ENCODE results near the gene FOXN1. TPM values are rescaled to one million over a fixed set of nuclear protein-coding genes. Genes with fewer than 3 reads are reported as not detected.

Gene FOXN1
- total RNA-seq, 3 donors from 2014 or later = 0.29 TPM; not detected in 2

GRCh38 chr17:28501421-28502284 is 4.5 kb upstream of the FOXN1 start:
- Histone ChIP-seq H3K9me3 (no peaks in the 10 kb centered on the region), H3K4me3 (no peak overlapping the region), H3K27me3 (peaks cover 0 to 5% of the 10 kb centered on the region in 2 donors), H3K4me1 (peaks cover 5 to 7% of the 10 kb centered on the region in 2 donors), H3K36me3 (no peaks in the 10 kb centered on the region), H3K27ac (no peak overlapping the region)
- DNase-seq (ENCODE audit: low spot score in 2 of 2) = no peak
- intact Hi-C loops (cut with DNase I; ENCODE audit: low total_unique reads) = no loop called here
- TF ChIP-seq CTCF (IDR thresholded peaks at IDR 0.05) (no peak), POLR2A (IDR thresholded peaks at IDR 0.05) (no peak), POLR2AphosphoS5 (IDR thresholded peaks at IDR 0.05) (no peak)

- no peak overlapping the region for H3K4me3 ChIP-seq
- no peaks in the 10 kb centered on the region for H3K36me3 ChIP-seq
- H3K4me1 ChIP-seq = no peaks in the 10 kb centered on the region
- H3K9me3 ChIP-seq = no peaks in the 10 kb centered on the region
- no peak overlapping the region for H3K27ac ChIP-seq
- DNase-seq (ENCODE audit: low spot score in 2 of 2) = no peak
- H3K27me3 ChIP-seq = peaks cover 0 to 12% of the 10 kb centered on the region in 2 donors
- intact Hi-C loops (cut with DNase I; ENCODE audit: low total_unique reads) = no loop called here
- TF ChIP-seq POLR2A (IDR thresholded peaks at IDR 0.05) = no peak
- no peak for TF ChIP-seq POLR2AphosphoS5 (IDR thresholded peaks at IDR 0.05)
- TF ChIP-seq CTCF (IDR thresholded peaks at IDR 0.05) = no peak
These were observed 2.7 kb upstream of the FOXN1 start for GRCh38 chr17:28503420-28503819.

- H3K27ac ChIP-seq = no peak overlapping the region
- TF ChIP-seq CTCF (IDR thresholded peaks at IDR 0.05) (no peak), POLR2AphosphoS5 (IDR thresholded peaks at IDR 0.05) (no peak)
- DNase-seq (ENCODE audit: low spot score in 2 of 2) = no peak
- H3K36me3 ChIP-seq = no peaks in the 10 kb centered on the region
- H3K27me3 ChIP-seq = peaks cover 0 to 19% of the 10 kb centered on the region in 2 donors
- H3K4me1 ChIP-seq = no peaks in the 10 kb centered on the region
- H3K4me3 ChIP-seq = no peak overlapping the region
- intact Hi-C loops (cut with DNase I; ENCODE audit: low total_unique reads) = no loop called here
- H3K9me3 ChIP-seq = no peaks in the 10 kb centered on the region
These were observed 777 bp downstream of the FOXN1 start for GRCh38 chr17:28506763-28507487.

GRCh38 chr17:28507567-28508203 is 1.5 kb downstream of the FOXN1 start:
- peak in 1 of 2 donors; percentile 52 for DNase-seq (ENCODE audit: low spot score in 2 of 2)
- intact Hi-C loops (cut with DNase I; ENCODE audit: low total_unique reads) = no loop called here
- Histone ChIP-seq H3K4me1 (no peaks in the 10 kb centered on the region), H3K27ac (peak overlapping the region in 1 of 2 donors; percentile 43), H3K9me3 (no peaks in the 10 kb centered on the region), H3K36me3 (no peaks in the 10 kb centered on the region), H3K4me3 (peak overlapping the region in 2 of 3 donors; percentile 21 to 48), H3K27me3 (peaks cover 0 to 19% of the 10 kb centered on the region in 2 donors)
- TF ChIP-seq POLR2AphosphoS5 (IDR thresholded peaks at IDR 0.05) (no peak), POLR2A (IDR thresholded peaks at IDR 0.05) (no peak), CTCF (IDR thresholded peaks at IDR 0.05) (no peak)
